ENCODE results near the gene TRIM45.

- TF ChIP-seq CTCF (IDR thresholded peaks at IDR 0.05; ENCODE audit: insufficient read depth, low read length) = no peak
- TF ChIP-seq POLR2AphosphoS5 (IDR thresholded peaks at IDR 0.05; ENCODE audit: low read depth) = no peak
- TF ChIP-seq REST (IDR thresholded peaks at IDR 0.05; ENCODE audit: insufficient replicate concordance, low read depth) = no peak
- TF ChIP-seq GABPA (IDR thresholded peaks at IDR 0.05; ENCODE audit: low read depth) = no peak
Observed at GRCh38 chr1:117164209-117164608, 42.7 kb upstream of the TRIM45 start.

All from HL-60 (cell line).